Measurements from ENCODE around the gene NFATC2.

GRCh38 chr20:51394706-51395105 is 147.8 kb downstream of the NFATC2 start:
- TF ChIP-seq, protein P1, sequence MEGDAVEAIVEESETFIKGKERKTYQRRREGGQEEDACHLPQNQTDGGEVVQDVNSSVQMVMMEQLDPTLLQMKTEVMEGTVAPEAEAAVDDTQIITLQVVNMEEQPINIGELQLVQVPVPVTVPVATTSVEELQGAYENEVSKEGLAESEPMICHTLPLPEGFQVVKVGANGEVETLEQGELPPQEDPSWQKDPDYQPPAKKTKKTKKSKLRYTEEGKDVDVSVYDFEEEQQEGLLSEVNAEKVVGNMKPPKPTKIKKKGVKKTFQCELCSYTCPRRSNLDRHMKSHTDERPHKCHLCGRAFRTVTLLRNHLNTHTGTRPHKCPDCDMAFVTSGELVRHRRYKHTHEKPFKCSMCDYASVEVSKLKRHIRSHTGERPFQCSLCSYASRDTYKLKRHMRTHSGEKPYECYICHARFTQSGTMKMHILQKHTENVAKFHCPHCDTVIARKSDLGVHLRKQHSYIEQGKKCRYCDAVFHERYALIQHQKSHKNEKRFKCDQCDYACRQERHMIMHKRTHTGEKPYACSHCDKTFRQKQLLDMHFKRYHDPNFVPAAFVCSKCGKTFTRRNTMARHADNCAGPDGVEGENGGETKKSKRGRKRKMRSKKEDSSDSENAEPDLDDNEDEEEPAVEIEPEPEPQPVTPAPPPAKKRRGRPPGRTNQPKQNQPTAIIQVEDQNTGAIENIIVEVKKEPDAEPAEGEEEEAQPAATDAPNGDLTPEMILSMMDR (IDR thresholded peaks at IDR 0.05; ENCODE audit: low read depth, low read length, poor library complexity, severe bottlenecking), result no peak
- no peak for TF ChIP-seq EZH2phosphoT487 (IDR thresholded peaks at IDR 0.05; ENCODE audit: borderline replicate concordance, low read length)

All from DOHH2 (cell line).